H9 (cell line): ENCODE measurements around the gene WDR5. TPM values are rescaled to one million over a fixed set of nuclear protein-coding genes. Genes with fewer than 3 reads are reported as not detected.
A peak's percentile ranks its signal among the peaks of the same experiment; 100 is the strongest.

Experiments
- DNase-seq: peaks from one replicate; pipeline ENCODE4 v3.0.0-alpha.2; 2017
- H2AFZ ChIP-seq: one replicate; pipeline ENCODE4 v1.6.1; 2013; ENCODE audit warnings: mild to moderate bottlenecking, low read length, control low read depth, moderate library complexity
- H2AK5ac ChIP-seq: 2 replicates; pipeline ENCODE4 v1.6.1; 2013; ENCODE audit warnings: low read length, control low read depth, mixed read lengths; ENCODE audit not compliant: insufficient read length
- H2BK120ac ChIP-seq: one replicate; pipeline ENCODE4 v1.6.1; 2013; ENCODE audit warnings: low read depth, mild to moderate bottlenecking, low read length, control low read depth, inconsistent platforms; ENCODE audit not compliant: poor library complexity, severe bottlenecking
- H2BK12ac ChIP-seq: 2 replicates; pipeline ENCODE4 v1.6.1; 2013; ENCODE audit warnings: low read length, control low read depth, mixed read lengths, low read depth; ENCODE audit not compliant: insufficient read length
- H2BK15ac ChIP-seq: 2 replicates; pipeline ENCODE4 v1.6.1; 2013; ENCODE audit warnings: low read depth, low read length, control low read depth
- H2BK20ac ChIP-seq: one replicate; pipeline ENCODE4 v1.6.1; 2013; ENCODE audit warnings: low read depth, mild to moderate bottlenecking, low read length, control low read depth, inconsistent platforms; ENCODE audit not compliant: poor library complexity, severe bottlenecking
- H2BK5ac ChIP-seq: 2 replicates; pipeline ENCODE4 v1.6.1; 2013; ENCODE audit warnings: low read length, control low read depth, mixed read lengths; ENCODE audit not compliant: insufficient read length
- H3K14ac ChIP-seq: 2 replicates; pipeline ENCODE4 v1.6.1; 2013; ENCODE audit warnings: low read length, control low read depth; ENCODE audit not compliant: insufficient read depth
- H3K18ac ChIP-seq: 2 replicates; pipeline ENCODE4 v1.6.1; 2013; ENCODE audit warnings: low read depth, mild to moderate bottlenecking, mixed read lengths, low read length, control low read depth; ENCODE audit not compliant: insufficient read length
- H3K23ac ChIP-seq: 2 replicates; pipeline ENCODE4 v1.6.1; 2013; ENCODE audit warnings: low read length, control low read depth, mixed read lengths, low read depth; ENCODE audit not compliant: insufficient read length
- H3K23me2 ChIP-seq: 2 replicates; pipeline ENCODE4 v1.6.1; 2013; ENCODE audit warnings: low read depth, mild to moderate bottlenecking, mixed read lengths, low read length, control low read depth; ENCODE audit not compliant: insufficient read length, poor library complexity, severe bottlenecking
- H3K27ac ChIP-seq: 2 replicates; pipeline ENCODE4 v1.5.1; 2013; ENCODE audit warnings: low read length, control low read depth, mixed read lengths, low read depth; ENCODE audit not compliant: insufficient read length
- H3K27me3 ChIP-seq: 2 replicates; pipeline ENCODE4 v1.6.1; 2013; ENCODE audit warnings: low read length, control low read depth, inconsistent platforms; ENCODE audit not compliant: insufficient read depth
- H3K4ac ChIP-seq: 2 replicates; pipeline ENCODE4 v1.6.1; 2013; ENCODE audit warnings: low read depth, mild to moderate bottlenecking, control low read depth, inconsistent platforms, low read length, moderate library complexity
- H3K4me1 ChIP-seq: 2 replicates; pipeline ENCODE4 v1.6.1; 2013; ENCODE audit warnings: low read length, control low read depth, inconsistent platforms; ENCODE audit not compliant: insufficient read depth
- H3K4me2 ChIP-seq: 2 replicates; pipeline ENCODE4 v1.6.1; 2013; ENCODE audit warnings: low read length, control low read depth, mixed read lengths; ENCODE audit not compliant: insufficient read length, insufficient read depth
- H3K56ac ChIP-seq: 2 replicates; pipeline ENCODE4 v1.6.1; 2013; ENCODE audit warnings: low read depth, mild to moderate bottlenecking, mixed read lengths, low read length, control low read depth; ENCODE audit not compliant: insufficient read length
- H3K79me1 ChIP-seq: 2 replicates; pipeline ENCODE4 v1.6.1; 2013; ENCODE audit warnings: low read depth, mild to moderate bottlenecking, moderate library complexity, low read length, control low read depth, inconsistent platforms; ENCODE audit not compliant: insufficient read depth, poor library complexity, severe bottlenecking
- H3K79me2 ChIP-seq: 2 replicates; pipeline ENCODE4 v1.6.1; 2013; ENCODE audit warnings: low read length, control low read depth, inconsistent platforms; ENCODE audit not compliant: insufficient read depth
- H3K9ac ChIP-seq: 2 replicates; pipeline ENCODE4 v1.6.1; 2013; ENCODE audit warnings: low read length, control low read depth, mixed read lengths; ENCODE audit not compliant: insufficient read length; ENCODE audit errors: extremely low read depth
- H3K9me3 ChIP-seq: one replicate; pipeline ENCODE4 v1.6.1; 2013; ENCODE audit warnings: low read depth, low read length, inconsistent platforms; ENCODE audit not compliant: control insufficient read depth
- H3T11ph ChIP-seq: one replicate; pipeline ENCODE4 v1.6.1; 2013; ENCODE audit warnings: mild to moderate bottlenecking, low read length, control low read depth, inconsistent platforms
- H4K20me1 ChIP-seq: one replicate; pipeline ENCODE4 v1.6.1; 2013; ENCODE audit not compliant: control insufficient read depth, insufficient read length, insufficient read depth
- H4K5ac ChIP-seq: 2 replicates; pipeline ENCODE4 v1.6.1; 2013; ENCODE audit warnings: low read depth, mild to moderate bottlenecking, mixed read lengths, low read length, control low read depth; ENCODE audit not compliant: insufficient read length
- H4K8ac ChIP-seq: replicated peaks from 2 replicates; pipeline ENCODE4 v1.6.1; 2013; ENCODE audit warnings: low read length, control low read depth, mixed read lengths, low read depth; ENCODE audit not compliant: insufficient read length
- H4K91ac ChIP-seq: 2 replicates; pipeline ENCODE4 v1.6.1; 2013; ENCODE audit warnings: low read depth, mild to moderate bottlenecking, moderate library complexity, mixed read lengths, low read length, control low read depth; ENCODE audit not compliant: insufficient read length
- H3K27ac Mint-ChIP-seq, 3 experiments: 2 replicates in 2 of 3; 3 replicates in 1 of 3; pipeline ENCODE4 v1.8.0; 2020 to 2021; ENCODE audit warnings: mixed read lengths in 3 of 3, mild to moderate bottlenecking in 1 of 3, moderate library complexity in 1 of 3
- H3K27me3 Mint-ChIP-seq: 2 replicates; pipeline ENCODE4 v1.8.0; 2021; ENCODE audit warnings: low read depth, mild to moderate bottlenecking, moderate library complexity, mixed read lengths
- H3K36me3 Mint-ChIP-seq, 3 experiments: 2 replicates in 2 of 3; 3 replicates in 1 of 3; pipeline ENCODE4 v1.8.0; 2020 to 2021; ENCODE audit warnings: low read depth in 3 of 3, mixed read lengths in 3 of 3; ENCODE audit not compliant: insufficient read depth in 1 of 3
- H3K4me1 Mint-ChIP-seq, 2 experiments: 2 replicates each; pipeline ENCODE4 v1.8.0; 2020; ENCODE audit warnings: mixed read lengths in 2 of 2
- H3K4me3 Mint-ChIP-seq, 2 experiments: 2 replicates in 1 of 2; 3 replicates in 1 of 2; pipeline ENCODE4 v1.8.0; 2020 to 2021; ENCODE audit warnings: mild to moderate bottlenecking in 2 of 2, mixed read lengths in 2 of 2, moderate library complexity in 1 of 2
- H3K9me3 Mint-ChIP-seq, 2 experiments: 2 replicates in 1 of 2; 3 replicates in 1 of 2; pipeline ENCODE4 v1.8.0; 2020; ENCODE audit warnings: mild to moderate bottlenecking in 2 of 2, mixed read lengths in 2 of 2, moderate library complexity in 1 of 2
- CTCF ChIP-seq: fragments of 200-600 bp; sonication (generic); conservative IDR thresholded peaks from 3 replicates; pipeline ENCODE4 v1.8.0; 2021; ENCODE audit warnings: antibody characterized with exemption, mild to moderate bottlenecking
- WGBS: extraction: QIAGEN DNeasy Blood & Tissue Kit; methylation state at CpG from one replicate; pipeline ENCODE4 v1.1.7; 2013; ENCODE audit warnings: missing lambda C conversion rate, low lambda C conversion rate, mixed read lengths; ENCODE audit not compliant: insufficient read length; ENCODE audit errors: extremely low coverage; 5-methylcytosine and 5-hydroxymethylcytosine counted together
- total RNA-seq: library from RNA; stranded (reverse); gene quantifications from 2 replicates; pipeline ENCODE4 v1.2.1, GENCODE V29; 2021

Gene WDR5
- total RNA-seq, 1 experiment from 2014 or later, result 72.3 TPM

- no peak overlapping the region for H3K27ac ChIP-seq
Measured at GRCh38 chr9:134188386-134189144, 52.7 kb downstream of the WDR5 start.

More at GRCh38 chr9:134188386-134189144, 52.7 kb downstream of the WDR5 start:
- Mint-ChIP-seq H3K27me3 (no peaks in the 10 kb centered on the region), H3K4me3 (peak overlapping the region in 1 of 2 experiments; percentile 73; a peak in 3 of 5 replicates), H3K27ac (no peak overlapping the region; a peak in 1 of 7 replicates), H3K36me3 (no peaks in the 10 kb centered on the region), H3K9me3 (no peaks in the 10 kb centered on the region), H3K4me1 (peaks cover 0 to 16% of the 10 kb centered on the region in 2 experiments; a peak in 2 of 4 replicates)
- no peak overlapping the region for H3K23ac ChIP-seq
- H2AFZ ChIP-seq, result no peak overlapping the region
- WGBS, result no CpG with 5 or more reads among the region's 23 CpGs
- H4K91ac ChIP-seq, result no peak overlapping the region
- no peak overlapping the region for H4K8ac ChIP-seq
- H3K4me1 ChIP-seq, result no peaks in the 10 kb centered on the region; the same call in 1 of the 2 replicates
- H2BK120ac ChIP-seq, result no peak overlapping the region
- H3K9me3 ChIP-seq, result no peaks in the 10 kb centered on the region
- H4K5ac ChIP-seq, result no peak overlapping the region
- H2BK5ac ChIP-seq, result no peak overlapping the region
- no peak overlapping the region for H3T11ph ChIP-seq
- DNase-seq, result no peak
- H3K9ac ChIP-seq, result no peak overlapping the region
- H3K56ac ChIP-seq, result no peak overlapping the region
- TF ChIP-seq CTCF, result no peak
- no peaks in the 10 kb centered on the region for H3K79me1 ChIP-seq
- H4K20me1 ChIP-seq, result no peaks in the 10 kb centered on the region
- no peaks in the 10 kb centered on the region for H3K23me2 ChIP-seq
- no peak overlapping the region; the same call in 1 of the 2 replicates for H3K4ac ChIP-seq
- no peak overlapping the region for H2AK5ac ChIP-seq
- peak overlapping the region; percentile 85 for H2BK15ac ChIP-seq
- H3K27me3 ChIP-seq, result no peaks in the 10 kb centered on the region; the same call in 1 of the 2 replicates
- no peak overlapping the region for H2BK12ac ChIP-seq
- H2BK20ac ChIP-seq, result no peak overlapping the region
- peak overlapping the region; percentile 68 for H3K4me2 ChIP-seq
- H3K79me2 ChIP-seq, result no peaks in the 10 kb centered on the region
- no peak overlapping the region for H3K14ac ChIP-seq
- H3K18ac ChIP-seq, result peak overlapping the region; percentile 47
